ENCODE results near the gene TSPEAR.

The TSPEAR gene

DNA sequence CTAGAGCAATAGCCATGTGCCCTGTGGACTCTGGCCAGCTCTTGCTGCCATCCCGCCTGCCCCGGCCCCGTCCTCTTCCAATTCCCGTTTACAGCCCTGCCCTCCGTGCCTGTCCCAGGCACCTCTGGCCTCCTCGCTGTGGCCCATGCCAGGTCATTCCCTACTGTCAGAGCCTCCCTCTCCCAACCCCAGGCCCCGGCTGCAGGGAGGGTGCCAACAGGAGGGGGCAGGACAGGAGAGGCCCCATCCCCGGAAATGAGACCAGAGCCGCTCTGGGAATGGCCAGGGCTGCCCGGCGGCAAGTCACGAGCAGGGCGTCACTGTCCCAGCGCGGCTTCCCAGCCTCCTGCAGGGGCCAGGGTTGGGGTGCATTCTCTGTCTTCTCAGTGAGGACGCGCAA is 23.5 kb upstream of the TSPEAR start:
- no peaks in the 10 kb centered on the region for H3K9me3 ChIP-seq (ENCODE audit: low read length)
- H3K4me3 ChIP-seq (ENCODE audit: low read depth, low read length, poor library complexity, severe bottlenecking), result no peak overlapping the region
- TF ChIP-seq CTCF (IDR thresholded peaks at IDR 0.05; ENCODE audit: low read length) (no peak), EZH2 (IDR thresholded peaks at IDR 0.05; ENCODE audit: borderline replicate concordance, low read length) (no peak)
- H3K27ac ChIP-seq (ENCODE audit: low read depth, low read length, poor library complexity, severe bottlenecking), result no peak overlapping the region
- peaks cover 6% of the 10 kb centered on the region; the same call in 1 of the 2 replicates for H3K27me3 ChIP-seq (ENCODE audit: insufficient read depth, low read length)
- H3K9ac ChIP-seq (ENCODE audit: low read length), result no peak overlapping the region
- H4K20me1 ChIP-seq (ENCODE audit: insufficient read depth, low read length), result no peaks in the 10 kb centered on the region
- no peaks in the 10 kb centered on the region for H3K9me2 ChIP-seq (ENCODE audit: low read depth, low read length)
- no peak overlapping the region for H3K4me2 ChIP-seq (ENCODE audit: low read length)
- no peaks in the 10 kb centered on the region for H3K4me1 ChIP-seq (ENCODE audit: insufficient read depth, low read length, severe bottlenecking)
- H2AFZ ChIP-seq (ENCODE audit: low read length), result no peak overlapping the region
- H3F3A ChIP-seq (ENCODE audit: insufficient read depth, low read length), result no peaks in the 10 kb centered on the region
- no peaks in the 10 kb centered on the region for H3K36me3 ChIP-seq (ENCODE audit: insufficient read depth, low read length)
- H3K79me2 ChIP-seq (ENCODE audit: insufficient read depth, low read length), result no peaks in the 10 kb centered on the region

GRCh38 chr21:44734026-44734745 is 22.8 kb upstream of the TSPEAR start:
- Histone ChIP-seq H3K9me3 (ENCODE audit: low read length) (no peaks in the 10 kb centered on the region), H4K20me1 (ENCODE audit: insufficient read depth, low read length) (no peaks in the 10 kb centered on the region), H3K27ac (ENCODE audit: low read depth, low read length, poor library complexity, severe bottlenecking) (no peak overlapping the region), H2AFZ (ENCODE audit: low read length) (no peak overlapping the region), H3K9me2 (ENCODE audit: low read depth, low read length) (no peaks in the 10 kb centered on the region), H3K36me3 (ENCODE audit: insufficient read depth, low read length) (no peaks in the 10 kb centered on the region), H3K27me3 (ENCODE audit: insufficient read depth, low read length) (peaks cover 6% of the 10 kb centered on the region; the same call in 1 of the 2 replicates), H3K4me3 (ENCODE audit: low read depth, low read length, poor library complexity, severe bottlenecking) (no peak overlapping the region), H3K79me2 (ENCODE audit: insufficient read depth, low read length) (no peaks in the 10 kb centered on the region), H3K4me1 (ENCODE audit: insufficient read depth, low read length, severe bottlenecking) (no peaks in the 10 kb centered on the region), H3F3A (ENCODE audit: insufficient read depth, low read length) (no peaks in the 10 kb centered on the region), H3K9ac (ENCODE audit: low read length) (no peak overlapping the region), H3K4me2 (ENCODE audit: low read length) (no peak overlapping the region)
- no peak for TF ChIP-seq CTCF (IDR thresholded peaks at IDR 0.05; ENCODE audit: low read length)
- no peak for TF ChIP-seq EZH2 (IDR thresholded peaks at IDR 0.05; ENCODE audit: borderline replicate concordance, low read length)

DNA sequence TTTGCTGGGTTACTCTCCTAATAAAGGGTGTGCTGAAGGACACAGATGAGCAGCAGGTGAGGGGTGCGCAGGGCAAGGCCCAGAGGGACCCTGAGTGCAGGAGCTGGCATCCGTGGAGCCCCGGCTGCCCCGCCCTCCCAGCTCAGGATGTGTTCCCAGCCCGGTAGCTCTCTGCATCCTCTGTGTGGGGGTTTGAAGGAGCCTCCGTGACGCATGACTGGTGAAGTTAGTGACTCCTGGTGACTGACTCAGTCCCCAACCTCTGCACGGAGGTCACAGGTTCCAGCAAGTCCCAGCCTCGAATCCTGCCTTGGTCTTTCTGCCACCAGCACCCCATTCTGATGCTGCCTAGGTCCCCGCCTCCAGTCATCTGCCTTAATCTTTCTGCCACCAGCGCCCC is 21.6 kb upstream of the TSPEAR start:
- no peaks in the 10 kb centered on the region for H3K4me1 ChIP-seq (ENCODE audit: insufficient read depth, low read length, severe bottlenecking)
- TF ChIP-seq EZH2 (IDR thresholded peaks at IDR 0.05; ENCODE audit: borderline replicate concordance, low read length), result no peak
- H4K20me1 ChIP-seq (ENCODE audit: insufficient read depth, low read length), result no peaks in the 10 kb centered on the region
- H3K9me2 ChIP-seq (ENCODE audit: low read depth, low read length), result no peaks in the 10 kb centered on the region
- H3K9me3 ChIP-seq (ENCODE audit: low read length), result no peaks in the 10 kb centered on the region
- H3K36me3 ChIP-seq (ENCODE audit: insufficient read depth, low read length), result no peaks in the 10 kb centered on the region
- H3K27me3 ChIP-seq (ENCODE audit: insufficient read depth, low read length), result peaks cover 6% of the 10 kb centered on the region; the same call in 1 of the 2 replicates
- H3K9ac ChIP-seq (ENCODE audit: low read length), result no peak overlapping the region
- H3K27ac ChIP-seq (ENCODE audit: low read depth, low read length, poor library complexity, severe bottlenecking), result no peak overlapping the region
- H3F3A ChIP-seq (ENCODE audit: insufficient read depth, low read length), result no peaks in the 10 kb centered on the region
- no peak overlapping the region for H2AFZ ChIP-seq (ENCODE audit: low read length)
- no peak overlapping the region for H3K4me2 ChIP-seq (ENCODE audit: low read length)
- H3K4me3 ChIP-seq (ENCODE audit: low read depth, low read length, poor library complexity, severe bottlenecking), result no peak overlapping the region
- no peaks in the 10 kb centered on the region for H3K79me2 ChIP-seq (ENCODE audit: insufficient read depth, low read length)

DNA sequence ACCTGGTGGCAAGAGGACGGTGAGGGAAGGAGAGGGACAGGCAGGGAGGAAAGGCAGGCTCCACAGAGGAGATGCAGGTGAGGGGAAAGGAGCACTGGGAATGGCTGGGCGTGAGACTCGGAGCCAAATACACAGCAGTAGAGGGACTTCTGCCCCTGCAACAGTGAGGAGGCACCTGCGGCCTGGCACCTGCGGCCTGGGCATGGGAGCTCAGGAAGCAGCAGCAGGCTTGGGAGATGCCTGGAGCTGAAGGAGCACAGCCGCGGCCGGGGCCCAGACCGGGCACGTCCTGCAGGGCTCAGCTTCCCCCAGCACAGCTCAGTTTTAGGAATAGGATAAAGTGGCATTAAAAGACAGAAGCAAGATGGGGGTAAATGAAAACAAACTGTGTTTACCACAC is 20.9 kb upstream of the TSPEAR start:
- H3F3A ChIP-seq (ENCODE audit: insufficient read depth, low read length), result no peaks in the 10 kb centered on the region
- H3K9me3 ChIP-seq (ENCODE audit: low read length), result no peaks in the 10 kb centered on the region
- no peaks in the 10 kb centered on the region for H4K20me1 ChIP-seq (ENCODE audit: insufficient read depth, low read length)
- H3K79me2 ChIP-seq (ENCODE audit: insufficient read depth, low read length), result no peaks in the 10 kb centered on the region
- no peak overlapping the region for H2AFZ ChIP-seq (ENCODE audit: low read length)
- H3K9me2 ChIP-seq (ENCODE audit: low read depth, low read length), result no peaks in the 10 kb centered on the region
- peaks cover 6% of the 10 kb centered on the region; the same call in 1 of the 2 replicates for H3K27me3 ChIP-seq (ENCODE audit: insufficient read depth, low read length)
- no peak overlapping the region for H3K27ac ChIP-seq (ENCODE audit: low read depth, low read length, poor library complexity, severe bottlenecking)
- H3K36me3 ChIP-seq (ENCODE audit: insufficient read depth, low read length), result no peaks in the 10 kb centered on the region
- TF ChIP-seq CTCF (IDR thresholded peaks at IDR 0.05; ENCODE audit: low read length) (no peak), EZH2 (IDR thresholded peaks at IDR 0.05; ENCODE audit: borderline replicate concordance, low read length) (no peak)
- no peak overlapping the region for H3K4me3 ChIP-seq (ENCODE audit: low read depth, low read length, poor library complexity, severe bottlenecking)
- no peak overlapping the region for H3K9ac ChIP-seq (ENCODE audit: low read length)
- H3K4me1 ChIP-seq (ENCODE audit: insufficient read depth, low read length, severe bottlenecking), result no peaks in the 10 kb centered on the region
- no peak overlapping the region for H3K4me2 ChIP-seq (ENCODE audit: low read length)
